GM12873 (cell line): Measurements from ENCODE around the gene LRRC23.

ENCODE experiments used
- TF ChIP-seq, protein P1 (sequence below): IDR thresholded peaks from 2 replicates; pipeline ENCODE4 v1.5.1; 2012; ENCODE audit warnings: low read depth, mild to moderate bottlenecking, moderate library complexity, low read length, control low read depth; ENCODE audit not compliant: insufficient read depth; ENCODE audit errors: missing control alignments

The LRRC23 gene

DNA sequence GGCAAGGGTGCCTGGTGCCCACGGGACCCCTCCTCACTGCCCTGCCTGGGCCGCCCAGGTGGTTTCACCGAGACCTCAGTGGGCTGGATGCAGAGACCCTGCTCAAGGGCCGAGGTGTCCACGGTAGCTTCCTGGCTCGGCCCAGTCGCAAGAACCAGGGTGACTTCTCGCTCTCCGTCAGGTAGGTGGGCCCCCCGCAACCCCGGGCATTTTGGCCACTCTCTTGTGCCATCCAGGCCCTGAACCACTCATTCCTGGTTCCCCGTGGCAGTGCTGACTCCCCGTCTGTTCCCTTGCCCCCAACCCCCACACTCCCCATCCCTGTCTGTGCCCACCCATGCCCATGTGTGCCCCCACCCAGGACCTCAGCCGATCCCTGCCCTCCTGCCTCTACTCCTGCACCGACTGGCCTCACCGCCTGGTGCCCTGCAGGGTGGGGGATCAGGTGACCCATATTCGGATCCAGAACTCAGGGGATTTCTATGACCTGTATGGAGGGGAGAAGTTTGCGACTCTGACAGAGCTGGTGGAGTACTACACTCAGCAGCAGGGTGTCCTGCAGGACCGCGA, 47.0 kb downstream of the LRRC23 start:
- TF ChIP-seq, protein P1, sequence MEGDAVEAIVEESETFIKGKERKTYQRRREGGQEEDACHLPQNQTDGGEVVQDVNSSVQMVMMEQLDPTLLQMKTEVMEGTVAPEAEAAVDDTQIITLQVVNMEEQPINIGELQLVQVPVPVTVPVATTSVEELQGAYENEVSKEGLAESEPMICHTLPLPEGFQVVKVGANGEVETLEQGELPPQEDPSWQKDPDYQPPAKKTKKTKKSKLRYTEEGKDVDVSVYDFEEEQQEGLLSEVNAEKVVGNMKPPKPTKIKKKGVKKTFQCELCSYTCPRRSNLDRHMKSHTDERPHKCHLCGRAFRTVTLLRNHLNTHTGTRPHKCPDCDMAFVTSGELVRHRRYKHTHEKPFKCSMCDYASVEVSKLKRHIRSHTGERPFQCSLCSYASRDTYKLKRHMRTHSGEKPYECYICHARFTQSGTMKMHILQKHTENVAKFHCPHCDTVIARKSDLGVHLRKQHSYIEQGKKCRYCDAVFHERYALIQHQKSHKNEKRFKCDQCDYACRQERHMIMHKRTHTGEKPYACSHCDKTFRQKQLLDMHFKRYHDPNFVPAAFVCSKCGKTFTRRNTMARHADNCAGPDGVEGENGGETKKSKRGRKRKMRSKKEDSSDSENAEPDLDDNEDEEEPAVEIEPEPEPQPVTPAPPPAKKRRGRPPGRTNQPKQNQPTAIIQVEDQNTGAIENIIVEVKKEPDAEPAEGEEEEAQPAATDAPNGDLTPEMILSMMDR: peak; percentile 8

DNA sequence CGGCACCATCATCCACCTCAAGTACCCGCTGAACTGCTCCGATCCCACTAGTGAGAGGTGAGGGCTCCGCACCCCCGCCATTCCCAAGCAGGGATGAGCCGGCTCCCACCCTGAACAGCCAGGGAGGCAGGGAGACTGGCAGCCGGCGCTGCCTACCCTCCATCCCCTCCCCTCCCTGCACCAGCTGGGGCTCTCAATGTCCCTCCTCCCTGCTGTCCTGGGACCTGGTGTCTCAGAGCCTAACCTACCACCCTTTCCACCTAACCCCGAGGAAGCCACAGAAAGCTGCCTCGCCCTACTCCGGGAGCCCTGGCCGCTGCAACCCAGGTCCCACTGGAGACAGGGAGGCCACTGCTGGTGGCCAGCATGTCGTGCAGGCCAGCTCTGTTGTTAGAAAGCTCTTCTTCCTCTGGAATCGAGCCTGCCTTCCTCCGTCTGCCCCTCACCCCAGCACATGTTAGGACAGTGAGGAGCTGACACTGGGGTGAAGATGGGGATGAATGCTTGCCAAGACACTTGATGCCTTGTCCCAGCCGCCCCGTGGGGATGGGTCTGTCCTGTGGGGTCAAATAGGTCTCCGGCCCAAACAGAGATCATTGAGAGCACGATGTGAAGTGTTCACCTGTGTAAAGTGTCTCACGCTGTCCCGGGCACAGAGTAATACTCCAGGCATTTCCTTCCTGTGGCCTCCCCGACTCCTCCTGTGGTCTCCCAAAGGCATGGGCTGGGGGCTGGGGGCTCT, 47.7 kb downstream of the LRRC23 start:
- TF ChIP-seq, protein P1: no peak

DNA sequence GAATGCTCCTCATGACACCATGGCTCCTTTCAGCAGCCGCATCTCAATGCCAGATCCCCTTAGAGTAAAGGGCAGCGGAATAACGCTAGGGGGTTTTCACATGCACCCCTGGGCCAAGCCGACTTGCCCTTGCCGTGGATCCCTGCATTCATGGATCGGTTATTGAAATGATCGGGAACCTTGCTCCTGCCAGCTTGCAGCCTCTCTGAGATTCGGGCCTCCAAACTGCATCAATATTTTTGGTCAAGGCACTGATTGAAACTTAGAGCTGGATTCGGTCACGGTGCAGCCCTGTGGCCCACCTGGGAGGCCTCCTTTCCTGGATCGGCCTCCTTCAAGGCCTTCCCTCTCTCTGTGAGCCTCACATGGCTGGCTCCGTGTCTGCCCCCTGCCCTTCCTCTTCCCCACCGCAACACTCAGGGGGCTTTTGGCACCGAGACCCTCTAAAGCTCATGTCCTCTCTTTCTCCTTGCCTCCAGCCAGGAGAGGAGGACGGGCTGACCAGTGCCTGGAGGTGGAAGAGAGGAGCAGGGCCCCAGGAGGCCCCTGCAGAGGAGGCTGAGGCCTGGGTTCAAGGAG, 48.3 kb downstream of the LRRC23 start:
- TF ChIP-seq, protein P1: no peak

DNA sequence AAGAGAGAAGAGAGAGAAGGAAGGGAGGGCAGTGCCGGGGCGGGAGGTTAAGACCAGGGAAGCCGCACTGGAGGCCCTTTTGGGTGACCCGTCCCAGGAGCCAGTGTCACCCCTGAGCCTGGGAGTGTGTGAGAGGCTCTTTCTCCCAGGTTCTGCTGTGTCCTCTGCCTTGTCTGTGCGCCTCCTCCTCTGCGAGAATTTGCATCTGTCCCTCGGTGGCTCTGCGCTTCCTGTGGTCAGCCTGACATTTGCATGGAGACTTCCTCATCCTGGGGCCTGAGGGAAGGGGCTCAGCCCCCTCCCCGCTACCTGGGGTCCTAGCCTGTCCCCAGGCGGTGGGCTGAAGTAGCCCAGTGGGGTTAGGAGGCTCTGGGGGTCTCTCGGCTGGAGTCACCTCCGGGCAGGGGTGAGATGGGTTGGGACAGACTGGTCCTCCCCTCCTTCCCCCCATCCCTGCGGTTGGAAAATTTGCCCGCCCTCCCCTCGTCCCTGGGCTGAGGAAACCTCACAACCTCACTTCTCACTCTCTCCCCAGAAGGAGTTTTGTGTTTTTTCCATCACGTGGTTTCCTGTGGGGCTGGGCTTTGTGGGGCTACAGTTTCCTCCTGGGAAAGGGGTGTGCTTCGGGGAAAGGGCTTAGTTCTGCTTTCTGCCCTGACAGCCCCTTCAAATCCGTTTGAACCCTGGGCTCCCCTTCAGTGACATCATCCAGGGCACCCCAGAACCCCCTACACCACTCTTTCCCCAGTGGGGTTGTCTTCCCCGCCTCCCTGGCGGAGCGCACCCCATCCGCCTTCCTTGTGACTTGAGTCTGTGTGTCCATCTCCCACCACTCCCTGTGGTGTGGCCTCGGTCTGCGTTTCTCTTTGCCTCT, 49.1 kb downstream of the LRRC23 start:
- TF ChIP-seq, protein P1: no peak

DNA sequence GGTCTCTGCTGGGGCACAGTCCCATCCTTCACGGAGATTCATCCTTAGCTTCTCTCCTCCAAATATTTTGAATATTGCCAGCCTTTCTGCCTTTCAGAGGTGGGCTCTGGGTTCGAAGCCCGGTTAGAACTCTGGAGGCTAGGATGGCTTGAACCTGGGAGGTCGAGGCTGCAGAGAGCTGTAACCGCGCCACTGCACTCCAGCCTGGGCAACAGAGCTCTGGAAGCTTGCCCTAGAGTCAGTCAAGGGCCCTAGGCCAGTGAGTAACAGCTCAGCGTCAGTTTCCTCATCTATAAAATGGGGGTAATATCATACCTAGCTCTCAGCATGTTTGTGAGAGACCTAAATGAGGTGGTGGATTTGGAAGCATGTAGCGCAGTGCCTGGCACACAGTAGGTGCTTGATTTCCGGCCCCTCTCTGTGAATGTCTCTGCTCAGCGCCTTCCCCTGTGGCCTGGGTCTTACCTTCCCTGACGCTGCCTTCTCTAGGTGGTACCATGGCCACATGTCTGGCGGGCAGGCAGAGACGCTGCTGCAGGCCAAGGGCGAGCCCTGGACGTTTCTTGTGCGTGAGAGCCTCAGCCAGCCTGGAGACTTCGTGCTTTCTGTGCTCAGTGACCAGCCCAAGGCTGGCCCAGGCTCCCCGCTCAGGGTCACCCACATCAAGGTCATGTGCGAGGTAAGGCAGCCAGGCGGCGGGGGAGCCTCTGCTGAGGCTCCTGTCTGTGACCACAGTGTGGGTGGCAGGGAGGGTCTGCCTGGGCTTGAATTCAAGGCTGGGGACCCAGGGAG, 49.9 kb downstream of the LRRC23 start:
- TF ChIP-seq, protein P1: no peak

DNA sequence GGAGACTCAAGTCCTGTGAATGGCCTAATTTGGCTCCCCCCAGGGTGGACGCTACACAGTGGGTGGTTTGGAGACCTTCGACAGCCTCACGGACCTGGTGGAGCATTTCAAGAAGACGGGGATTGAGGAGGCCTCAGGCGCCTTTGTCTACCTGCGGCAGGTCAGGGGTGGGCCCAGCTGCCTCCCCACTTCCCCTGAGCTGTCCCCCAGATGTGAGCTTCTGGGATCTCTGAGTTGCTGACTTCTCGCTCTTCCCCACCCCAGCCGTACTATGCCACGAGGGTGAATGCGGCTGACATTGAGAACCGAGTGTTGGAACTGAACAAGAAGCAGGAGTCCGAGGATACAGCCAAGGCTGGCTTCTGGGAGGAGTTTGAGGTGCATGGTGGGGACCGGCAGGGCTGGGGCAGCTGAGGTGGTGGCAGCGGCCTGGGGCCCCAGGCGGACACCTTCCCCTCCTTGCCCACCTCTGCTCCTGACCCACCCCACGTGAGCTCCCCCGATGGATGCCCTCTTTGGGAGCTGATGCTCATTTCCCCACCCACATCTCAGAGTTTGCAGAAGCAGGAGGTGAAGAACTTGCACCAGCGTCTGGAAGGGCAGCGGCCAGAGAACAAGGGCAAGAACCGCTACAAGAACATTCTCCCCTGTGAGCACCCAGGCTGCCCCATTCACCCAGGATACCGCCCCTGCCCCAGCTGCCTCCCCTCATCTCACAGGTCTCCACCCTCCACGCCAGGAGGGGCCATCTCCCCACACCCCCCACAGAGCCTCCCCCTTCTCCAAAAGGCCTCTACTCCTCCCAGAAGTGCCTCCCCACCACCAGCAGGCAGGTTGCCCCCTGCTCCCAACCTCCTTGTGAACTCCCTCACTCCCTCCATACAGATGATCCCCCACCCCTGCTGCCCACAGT, 50.7 kb downstream of the LRRC23 start:
- TF ChIP-seq, protein P1: no peak
